Activated CD4-positive, CD25-positive, alpha-beta regulatory T cell (primary cell): ENCODE measurements around the gene TFB2M.
"Not testable (repeated sequence)": the region's sequence is repeated elsewhere in the genome, so short reads cannot be mapped to it uniquely, and the experiment has no call there.

ENCODE experiments used
- DNase-seq, 4 experiments: peaks; one replicate each; lab custom pipeline; 2025; lab: John Stamatoyannopoulos, UW

The TFB2M gene, protein sequence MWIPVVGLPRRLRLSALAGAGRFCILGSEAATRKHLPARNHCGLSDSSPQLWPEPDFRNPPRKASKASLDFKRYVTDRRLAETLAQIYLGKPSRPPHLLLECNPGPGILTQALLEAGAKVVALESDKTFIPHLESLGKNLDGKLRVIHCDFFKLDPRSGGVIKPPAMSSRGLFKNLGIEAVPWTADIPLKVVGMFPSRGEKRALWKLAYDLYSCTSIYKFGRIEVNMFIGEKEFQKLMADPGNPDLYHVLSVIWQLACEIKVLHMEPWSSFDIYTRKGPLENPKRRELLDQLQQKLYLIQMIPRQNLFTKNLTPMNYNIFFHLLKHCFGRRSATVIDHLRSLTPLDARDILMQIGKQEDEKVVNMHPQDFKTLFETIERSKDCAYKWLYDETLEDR

DNA sequence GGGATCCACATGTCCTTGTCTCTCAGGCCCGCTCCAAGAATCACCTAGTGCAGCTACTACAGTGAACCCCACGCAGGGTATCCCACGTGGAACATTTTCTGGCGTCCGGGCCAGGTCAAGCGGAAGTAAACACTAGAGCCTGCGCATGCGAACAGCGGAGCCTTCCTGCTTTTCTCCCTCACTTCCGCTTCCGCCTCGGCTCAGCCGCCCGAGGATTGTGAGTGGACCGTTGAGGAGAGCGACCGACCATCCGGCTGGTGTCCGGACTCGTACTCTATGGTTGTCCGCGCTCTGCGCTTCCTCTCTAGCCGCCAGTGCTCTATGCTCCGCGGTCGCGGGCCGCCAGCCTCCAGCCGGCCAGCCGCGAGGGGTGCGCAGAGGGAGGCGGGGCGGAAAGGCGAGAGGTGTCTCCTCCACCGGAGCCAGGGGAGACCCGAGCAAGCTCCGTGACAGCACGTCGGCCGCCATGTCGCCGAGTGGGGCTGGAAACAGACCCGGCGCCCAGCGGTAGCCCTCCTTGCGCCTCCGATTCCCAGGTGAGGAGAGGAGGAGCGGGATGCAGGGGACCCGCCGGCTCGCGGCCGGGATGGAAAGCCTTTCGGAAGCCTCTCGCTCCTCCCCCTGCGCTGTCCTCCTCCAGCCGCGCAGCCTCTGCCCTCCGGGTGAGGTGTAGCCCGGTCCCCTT is at the start of gene TFB2M, which contains the start of gene CNST:
TSS of gene TFB2M (minus strand) at position 134 of the 685 bp plus-strand sequence. CDS start at position 11, 123 bp downstream.
TSS of gene CNST (plus strand) at position 329 of the 685 bp plus-strand sequence. CDS start 25,107 bp downstream, outside the sequence.
- peak; percentile 75 to 86 (median 81) for DNase-seq

DNA sequence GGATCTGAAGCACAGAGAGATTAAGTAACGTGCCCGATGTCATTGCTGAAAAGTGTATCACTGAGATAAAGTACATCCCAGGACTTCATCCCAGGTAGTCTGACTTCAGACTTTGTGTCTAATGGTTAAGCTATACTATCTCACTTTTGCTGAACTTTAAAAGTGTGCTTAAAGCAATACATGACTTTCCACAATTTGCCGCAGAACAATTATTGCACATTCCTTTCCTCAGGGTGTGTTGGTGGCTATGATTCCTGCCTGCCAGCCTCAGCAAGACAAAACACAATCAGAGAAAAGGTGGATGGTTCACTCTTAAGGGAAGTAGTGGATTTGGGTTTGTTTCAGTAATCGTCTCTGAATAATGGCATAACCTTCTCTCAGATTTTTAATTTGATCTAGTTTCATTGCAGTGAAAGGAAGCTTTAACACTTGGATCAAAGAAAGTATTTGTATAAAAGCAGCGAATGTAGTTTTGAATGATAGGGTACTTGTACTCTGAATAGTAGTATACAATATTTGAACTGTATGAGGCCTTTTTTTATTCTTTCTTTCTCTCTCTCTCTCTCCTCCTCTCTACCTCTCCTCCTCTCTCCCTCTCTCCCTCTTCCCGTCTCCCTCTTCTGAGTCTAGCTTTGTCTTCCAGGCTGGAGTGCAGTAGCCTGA is 47.2 kb upstream of the TFB2M start:
- DNase-seq, result no peak

DNA sequence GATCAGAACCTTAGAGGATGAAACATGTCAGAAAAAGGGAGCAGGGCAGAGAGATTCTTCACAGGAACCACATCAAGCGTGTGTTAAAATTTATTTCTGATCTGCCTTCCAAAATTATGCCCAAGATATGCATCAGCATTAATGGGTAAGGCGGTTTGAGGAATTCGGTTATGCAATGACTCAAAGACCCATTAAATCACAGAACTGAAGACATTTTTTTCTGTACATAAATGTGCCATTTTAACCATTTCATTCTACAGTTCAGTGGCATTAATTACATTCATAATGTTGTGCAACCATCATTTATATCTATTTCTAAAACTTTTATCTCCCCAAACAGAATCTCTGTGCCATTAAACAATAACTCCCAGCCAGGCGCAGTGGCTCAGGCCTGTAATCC is 43.6 kb upstream of the TFB2M start:
- DNase-seq, result no peak

DNA sequence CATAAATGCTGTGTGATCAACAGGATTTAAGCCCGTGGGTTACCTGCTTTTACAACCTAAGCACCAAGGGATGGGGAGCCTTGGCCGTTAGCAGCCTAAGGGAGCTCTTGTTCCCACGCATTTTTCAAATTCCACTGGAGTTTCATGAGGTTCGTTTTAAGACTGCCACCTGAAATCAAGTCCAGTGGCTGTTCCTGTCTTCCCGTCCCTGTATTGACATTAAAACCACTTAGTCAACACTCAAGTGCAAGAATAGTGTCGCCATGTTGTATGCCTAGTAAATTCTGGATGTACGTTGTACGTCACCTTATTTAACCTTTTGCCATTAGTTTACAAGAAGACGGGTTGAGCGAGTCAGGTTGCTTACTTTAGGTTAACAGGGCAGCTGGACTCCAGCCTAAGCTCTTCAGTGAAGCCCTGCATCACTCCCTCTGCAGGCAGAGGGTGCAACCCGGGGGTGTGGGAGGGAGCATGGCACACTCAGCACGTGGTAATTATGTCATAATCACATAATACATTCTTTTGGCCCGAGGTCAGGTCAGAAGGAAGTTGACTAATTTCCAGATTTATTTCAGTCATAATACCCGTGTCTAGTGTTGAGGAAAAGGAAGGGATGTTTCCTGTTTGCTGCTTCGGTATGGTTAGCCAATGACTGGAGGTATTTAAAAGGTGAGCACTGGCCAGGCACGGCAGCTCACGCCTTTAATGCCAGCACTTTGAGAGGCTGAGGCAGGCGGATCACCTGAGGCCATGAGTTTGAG is 42.7 kb upstream of the TFB2M start:
- no peak for DNase-seq

DNA sequence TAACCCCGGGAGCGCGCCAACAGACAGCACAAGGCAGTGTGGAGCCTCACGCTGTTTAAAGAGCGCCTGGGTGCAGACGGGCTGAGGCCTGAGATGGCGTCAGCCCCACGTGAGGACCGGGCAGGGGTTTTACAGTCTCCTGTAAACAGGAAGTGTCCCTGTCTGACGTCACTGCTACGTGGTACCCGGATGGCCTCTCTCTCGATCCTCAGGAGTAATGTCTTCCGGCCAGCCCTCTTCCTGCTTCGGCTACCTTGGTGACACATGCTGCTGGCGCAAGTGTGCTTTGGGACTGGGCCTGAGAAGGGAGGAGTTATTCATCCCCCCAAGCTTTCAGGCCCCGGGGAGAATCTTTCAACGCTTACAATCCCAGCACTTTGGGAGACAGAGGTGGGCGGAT is 41.4 kb upstream of the TFB2M start:
- DNase-seq, result no peak

DNA sequence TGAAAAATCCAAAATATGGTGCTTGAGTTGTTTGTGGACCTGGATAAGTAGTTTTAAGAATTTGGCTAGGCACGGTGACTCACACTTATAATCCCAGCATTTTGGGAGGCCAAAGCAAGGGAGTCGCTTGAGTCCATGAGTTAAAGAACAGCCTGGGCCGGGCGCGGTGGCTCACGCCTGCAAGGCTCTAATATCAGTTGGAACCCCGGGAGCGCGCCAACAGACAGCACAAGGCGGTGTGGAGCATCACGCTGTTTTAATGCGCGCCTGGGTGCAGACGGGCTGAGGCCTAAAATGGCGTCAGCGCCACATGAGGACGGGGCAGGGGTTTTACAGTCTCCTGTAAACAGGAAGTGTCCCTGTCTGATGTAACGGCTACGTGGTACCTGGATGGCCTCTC is 39.2 kb upstream of the TFB2M start:
- DNase-seq, result not testable (repeated sequence)

DNA sequence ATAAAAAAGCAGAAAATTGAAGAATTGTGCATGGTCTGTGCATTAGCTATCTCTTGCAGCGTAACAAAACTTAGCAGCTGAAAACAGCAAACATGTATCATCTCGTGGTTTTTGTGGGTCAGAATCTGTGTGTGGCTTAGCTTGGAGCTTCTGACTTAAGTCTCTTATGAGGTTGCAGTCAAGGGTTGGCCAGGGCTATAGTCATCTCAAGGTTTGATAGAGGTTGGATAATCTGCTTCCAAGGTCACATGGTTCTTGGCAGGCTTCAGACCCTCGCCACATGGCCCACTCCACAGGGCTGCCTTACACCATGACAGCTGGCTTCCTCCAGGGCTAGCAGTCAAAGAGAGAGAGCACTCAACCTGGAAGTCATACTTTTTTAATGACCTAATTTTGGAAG is 36.1 kb upstream of the TFB2M start:
- DNase-seq, result no peak

DNA sequence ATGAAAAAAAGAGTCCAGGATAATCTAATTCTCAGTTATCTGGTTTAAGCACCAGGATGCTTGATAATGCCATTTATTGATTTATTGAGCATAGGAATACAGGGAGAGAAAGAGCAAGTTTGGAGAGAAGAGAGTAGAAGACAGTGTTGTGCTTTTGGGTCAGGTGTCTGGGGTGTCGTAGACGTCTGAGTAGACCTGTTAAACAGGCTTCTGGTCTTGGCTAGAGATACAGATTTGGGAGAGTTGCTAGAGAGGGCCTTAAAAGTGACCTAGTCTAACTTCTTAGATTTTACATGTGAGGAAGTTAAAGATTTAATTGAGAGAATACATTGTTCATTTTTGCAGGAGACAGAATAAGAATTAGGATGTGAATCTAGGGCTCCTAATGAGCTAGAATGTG is 34.5 kb upstream of the TFB2M start:
- no peak for DNase-seq

DNA sequence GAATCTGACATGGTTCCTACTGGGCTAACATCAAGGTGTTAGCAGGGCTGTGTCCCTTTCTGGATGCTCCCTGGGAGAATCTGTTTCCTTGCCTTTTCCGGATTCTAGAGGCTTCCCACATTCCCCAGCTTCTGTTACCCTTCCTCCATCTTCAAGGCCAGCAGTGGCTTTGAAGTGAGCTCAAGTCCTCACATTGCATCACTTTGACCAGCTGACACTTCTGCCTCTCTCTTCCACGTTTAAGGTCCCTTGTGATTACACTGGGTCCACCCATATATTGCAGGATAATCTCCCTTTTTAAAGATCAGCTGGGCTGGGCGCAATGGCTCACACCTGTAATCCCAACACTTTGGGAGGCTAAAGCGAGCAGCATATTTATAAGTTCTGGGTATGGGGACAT is 33.3 kb upstream of the TFB2M start:
- no peak for DNase-seq

DNA sequence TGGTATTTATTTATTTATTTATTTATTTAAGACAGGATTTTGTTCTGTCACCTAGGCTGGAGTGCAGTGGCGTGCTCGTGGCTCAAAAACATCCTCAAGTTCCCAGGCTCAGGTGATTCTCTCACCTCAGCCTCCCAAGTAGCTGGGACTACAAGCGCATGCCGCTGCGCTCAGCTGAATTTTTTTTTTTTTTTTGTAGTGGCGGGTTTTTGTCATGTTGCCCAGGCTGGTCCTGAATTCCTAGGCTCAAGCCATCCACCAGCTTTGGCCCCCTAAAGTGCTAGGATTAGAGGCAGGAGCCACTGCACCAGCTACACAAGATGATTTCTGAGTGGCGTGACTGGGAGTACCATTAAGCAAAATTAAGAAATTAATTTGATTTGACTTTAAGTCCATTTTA is 31.9 kb upstream of the TFB2M start:
- no peak for DNase-seq

DNA sequence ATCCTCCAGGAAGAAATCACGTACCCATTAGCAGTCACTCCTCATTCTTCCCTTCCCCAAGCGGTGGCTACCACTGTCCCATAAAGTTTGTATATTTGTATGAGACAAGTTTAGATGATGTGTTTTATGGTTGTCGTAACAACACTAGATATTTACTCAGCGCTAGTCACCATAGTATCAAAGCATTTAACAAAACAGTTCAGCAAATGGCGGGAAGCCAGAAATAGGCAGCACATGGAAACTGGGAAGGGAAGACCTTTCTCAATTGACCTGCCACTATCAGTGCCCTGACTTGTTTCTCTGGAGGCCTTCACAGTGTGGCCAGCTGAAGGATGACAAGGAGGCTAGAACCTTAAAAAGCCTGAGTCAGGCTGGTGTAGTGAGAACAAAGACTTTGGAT is 31.3 kb upstream of the TFB2M start:
- DNase-seq, result no peak

DNA sequence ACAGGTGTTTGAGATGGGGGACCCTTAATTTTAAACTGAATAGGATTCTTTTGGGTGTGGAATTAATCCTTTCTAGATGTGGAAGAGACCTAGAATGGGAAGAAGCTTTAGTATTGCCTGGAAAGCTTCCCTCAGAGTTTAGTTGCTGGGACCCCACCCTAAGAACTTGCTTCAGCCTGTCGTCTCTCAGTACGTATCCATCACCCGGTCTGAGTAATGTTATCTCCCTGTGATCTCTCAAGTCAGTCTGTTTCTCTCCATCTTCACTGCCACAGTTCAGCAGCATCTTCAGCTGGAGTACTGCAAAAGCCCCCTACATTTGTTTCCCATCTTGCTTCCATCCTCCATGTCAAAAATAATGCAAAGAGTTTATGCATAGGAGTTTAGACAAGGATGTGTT is 29.1 kb upstream of the TFB2M start:
- no peak for DNase-seq

DNA sequence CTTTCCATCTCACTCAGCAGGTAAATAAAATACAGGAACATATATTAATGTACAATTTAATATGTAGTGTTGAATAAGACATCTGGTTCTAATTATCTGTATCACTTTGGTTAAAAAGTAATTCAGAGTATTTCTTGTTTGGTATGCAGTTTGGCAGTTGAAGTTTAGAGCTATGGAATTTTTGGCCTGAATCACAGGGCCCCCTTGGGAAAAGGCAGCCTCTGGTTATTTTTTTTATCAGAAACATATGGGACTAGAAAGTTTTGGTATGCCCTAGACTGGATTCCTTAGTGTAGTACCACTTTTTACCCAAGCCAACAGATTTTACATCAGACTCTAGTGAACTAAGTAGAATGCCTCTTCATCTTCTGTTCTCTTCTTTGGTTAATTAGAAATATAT is 26.6 kb upstream of the TFB2M start:
- DNase-seq, result no peak

DNA sequence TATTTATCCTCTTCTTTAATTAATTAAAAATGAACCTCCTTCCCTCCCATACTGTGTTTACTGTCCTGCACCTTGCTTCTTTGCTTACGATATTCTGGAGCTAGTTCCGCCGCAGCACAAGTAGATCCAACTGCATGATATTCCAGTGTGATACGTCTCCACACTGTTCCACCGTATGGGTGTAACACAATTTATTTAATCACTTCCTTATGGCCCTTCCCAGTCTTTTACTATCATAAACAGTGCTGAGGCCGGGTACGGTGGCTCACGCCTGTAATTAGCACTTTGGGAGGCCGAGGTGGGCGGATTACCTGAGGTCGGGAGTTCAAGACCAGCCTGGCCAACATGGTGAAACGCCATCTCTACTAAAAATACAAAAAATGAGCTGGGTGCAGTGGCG is 25.9 kb upstream of the TFB2M start:
- DNase-seq, result no peak

DNA sequence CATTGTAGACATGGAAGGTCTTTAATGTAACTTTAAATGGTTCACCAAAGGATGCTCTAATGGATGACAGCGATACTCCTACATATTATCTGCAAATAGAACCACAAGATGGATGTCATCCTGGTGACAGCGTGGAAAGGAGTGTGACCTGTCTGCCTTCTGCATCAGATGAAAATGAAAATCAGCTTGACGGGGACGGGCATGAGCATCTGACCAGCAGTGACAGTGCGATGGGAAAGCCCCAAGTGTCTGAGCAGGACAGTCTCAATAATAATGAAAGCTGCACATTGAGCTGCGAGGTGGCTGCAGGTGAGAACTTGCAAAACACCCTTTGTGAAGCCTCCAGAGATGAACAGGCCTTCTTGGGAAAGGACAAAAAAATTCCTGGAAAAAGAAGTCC is 25.4 kb upstream of the TFB2M start:
- DNase-seq, result no peak

DNA sequence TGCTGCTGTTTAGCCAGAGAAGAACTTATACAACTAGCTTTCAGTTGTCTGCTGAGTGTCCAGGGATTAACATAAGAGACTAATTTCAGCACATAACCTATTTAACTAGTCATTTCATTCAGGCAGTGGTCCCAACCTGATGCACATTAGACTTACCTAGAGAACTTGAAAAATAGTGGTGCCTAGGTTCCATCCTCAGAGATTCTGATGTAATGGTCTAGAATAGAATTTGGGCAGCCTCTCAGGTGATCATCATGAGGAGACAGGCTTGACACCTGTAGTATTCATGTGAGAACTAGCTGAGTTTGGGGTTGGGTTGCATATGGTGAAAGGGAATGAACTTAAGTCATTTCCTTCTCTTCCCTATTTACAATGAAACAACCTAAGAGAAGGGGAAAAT is 25.0 kb upstream of the TFB2M start:
- no peak for DNase-seq

DNA sequence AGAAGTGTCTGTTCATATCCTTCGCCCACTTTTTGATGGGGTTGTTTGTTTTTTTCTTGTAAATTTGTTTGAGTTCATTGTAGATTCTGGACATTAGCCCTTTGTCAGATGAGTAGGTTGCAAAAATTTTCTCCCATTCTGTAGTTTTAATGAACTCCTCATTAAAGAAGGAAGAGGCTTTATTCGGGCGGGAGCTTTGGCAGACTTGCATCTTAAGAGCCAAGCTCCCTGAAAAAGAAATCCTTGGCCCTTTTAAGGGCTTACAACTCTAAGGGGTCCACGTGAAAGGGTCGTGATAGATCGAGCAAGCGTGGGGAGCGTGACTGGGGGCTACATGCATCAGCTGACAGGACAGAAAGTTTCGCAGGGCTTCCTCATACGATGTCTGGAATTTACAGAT is 23.9 kb upstream of the TFB2M start:
- not testable (repeated sequence) for DNase-seq

DNA sequence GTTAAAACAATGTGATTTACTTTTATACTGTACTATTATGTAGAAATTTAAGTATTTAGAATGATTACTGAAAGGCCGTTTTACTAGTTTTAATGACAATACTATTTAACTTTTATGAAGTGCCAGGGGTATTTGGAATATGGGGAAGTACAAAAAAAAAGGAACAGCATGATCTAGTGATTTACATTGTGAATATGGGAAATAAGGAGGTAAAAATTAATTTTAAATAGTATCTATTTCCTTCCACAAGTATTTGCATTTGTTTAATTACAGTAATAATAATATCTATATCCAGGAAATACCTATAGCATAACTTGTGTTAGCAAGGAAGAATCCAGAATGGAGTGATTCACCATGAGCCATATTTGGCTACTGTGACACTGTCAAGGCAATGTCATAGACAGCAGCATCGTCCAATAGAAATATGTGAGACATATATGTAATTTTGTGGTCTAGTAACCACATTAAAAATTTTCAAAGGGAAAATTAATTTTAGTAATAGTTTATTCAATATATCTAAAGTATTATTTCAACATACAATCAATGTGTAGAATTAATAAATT is 22.2 kb upstream of the TFB2M start:
- DNase-seq, result no peak

DNA sequence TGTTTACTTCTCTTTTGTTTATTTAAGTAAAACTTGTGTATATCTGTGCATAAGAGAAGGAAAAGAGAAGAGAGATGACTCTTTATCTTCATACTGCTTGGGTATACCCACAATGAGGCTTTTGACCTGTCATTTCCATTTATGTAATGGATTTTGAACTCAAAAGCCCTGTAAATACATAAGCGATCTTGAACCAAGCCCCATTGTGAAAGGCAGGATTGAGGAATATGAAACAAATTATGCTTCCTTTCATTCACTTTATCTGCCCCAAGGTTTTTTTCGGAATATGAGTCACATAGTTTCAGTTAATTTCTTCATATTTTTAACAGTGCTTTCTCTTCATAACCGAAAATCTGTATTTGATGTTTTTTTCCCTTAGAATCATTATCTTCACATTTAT is 21.5 kb upstream of the TFB2M start:
- DNase-seq, result no peak

DNA sequence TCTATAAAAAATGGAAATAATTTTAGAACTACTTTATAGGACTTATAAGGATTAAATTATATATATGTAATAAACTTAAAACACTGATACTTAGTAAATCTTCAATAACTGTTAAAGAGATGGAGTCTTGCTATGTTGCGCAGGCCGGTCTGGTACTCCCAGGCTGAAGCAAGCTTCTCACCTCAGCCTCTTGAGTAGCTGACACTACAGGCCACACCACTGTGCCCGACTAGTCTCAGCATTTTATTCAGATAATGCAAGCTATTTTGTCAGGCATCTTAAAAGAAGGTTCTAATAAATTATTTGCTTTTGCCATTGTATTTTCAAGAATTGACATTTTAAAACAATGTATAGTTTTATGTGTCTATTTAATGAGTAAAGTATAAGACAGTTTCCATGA is 21.0 kb upstream of the TFB2M start:
- DNase-seq, result no peak

DNA sequence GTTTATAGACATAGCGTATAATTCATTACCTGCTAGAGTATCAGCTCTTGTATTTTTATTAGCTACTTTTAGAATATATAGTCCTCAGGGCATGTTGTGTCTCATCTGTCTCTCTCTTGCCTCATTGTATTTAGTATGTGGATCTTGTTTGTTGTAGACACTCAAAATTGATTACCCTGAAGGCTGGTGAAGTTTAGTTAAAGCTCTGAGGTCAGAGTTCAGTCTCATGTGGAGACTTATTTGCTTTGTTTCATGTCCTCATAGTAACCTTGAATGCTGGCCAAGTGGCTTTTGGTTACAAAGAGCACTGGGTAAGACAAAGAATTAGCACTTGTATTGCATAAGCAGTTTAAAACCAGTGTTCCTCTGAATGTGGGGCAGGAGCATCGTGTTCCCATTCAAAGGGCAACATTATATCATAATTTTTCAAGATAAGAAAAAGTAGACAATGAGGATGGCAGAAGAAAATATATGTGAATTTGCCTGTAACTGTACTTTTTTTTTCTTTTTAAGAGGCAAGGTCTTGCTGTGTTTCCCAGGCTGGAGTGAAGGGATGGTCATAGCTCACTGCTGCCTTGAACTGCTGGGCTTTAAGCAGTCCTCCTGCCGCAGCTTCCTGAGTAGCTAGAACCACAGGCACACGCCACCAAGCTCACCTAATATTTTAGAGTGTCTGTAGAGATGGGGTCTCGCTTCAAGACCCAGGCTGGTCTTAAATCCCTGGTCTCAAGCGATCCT is 17.6 kb upstream of the TFB2M start:
- no peak for DNase-seq
